IMR-90 (cell line): ENCODE data around the gene PLXNA4. TPM values are rescaled to one million over a fixed set of nuclear protein-coding genes. Genes with fewer than 3 reads are reported as not detected.

ENCODE experiments used
- ATAC-seq: fragments of 200-7000 bp; cut with Tn5 transposase; 2 replicates; pipeline ENCODE4 v1.9.1; 2020; ENCODE audit warnings: low read depth, mild to moderate bottlenecking, moderate library complexity
- BruUV-seq: library from RNA; stranded (reverse); fragments of 400-500 nt; replicated peaks from 2 replicates; lab custom pipeline; 2021; lab: Mats Ljungman, UMichigan
- CTCF ChIA-PET: fragments of 300-600 bp; formaldehyde crosslinking; extraction: SDS; loops from one replicate; lab custom pipeline; 2021; ENCODE audit warnings: antibody characterized with exemption; lab: Yijun Ruan, JAX
- POLR2A ChIA-PET: fragments of 300-600 bp; sonication (Branson Sonifier 250); formaldehyde crosslinking; loops from one replicate; lab custom pipeline; 2022; ENCODE audit warnings: antibody characterized with exemption; ENCODE audit not compliant: unreplicated experiment; lab: Charles Lee
- DNase-seq: peaks from one replicate; pipeline ENCODE4 v3.0.0; 2013
- H2AFZ ChIP-seq: replicated peaks from 2 replicates; pipeline ENCODE3; 2013; ENCODE audit warnings: low read length, mild to moderate bottlenecking; ENCODE audit not compliant: poor library complexity
- H2AK5ac ChIP-seq: 2 replicates; pipeline ENCODE4 v1.6.1; 2013; ENCODE audit warnings: low read depth, low read length, inconsistent platforms
- H2AK9ac ChIP-seq: replicated peaks from 2 replicates; pipeline ENCODE3; 2013; ENCODE audit warnings: mild to moderate bottlenecking, low read depth, low read length, moderate library complexity; ENCODE audit not compliant: poor library complexity
- H2BK120ac ChIP-seq: 2 replicates; pipeline ENCODE4 v1.6.1; 2013; ENCODE audit warnings: low read depth, low read length, inconsistent platforms
- H2BK15ac ChIP-seq: 3 replicates; pipeline ENCODE4 v1.6.1; 2013; ENCODE audit warnings: low read depth, low read length, inconsistent platforms
- H2BK20ac ChIP-seq: 2 replicates; pipeline ENCODE4 v1.6.1; 2013; ENCODE audit warnings: low read depth, mild to moderate bottlenecking, inconsistent platforms, low read length, moderate library complexity
- H2BK5ac ChIP-seq: 2 replicates; pipeline ENCODE4 v1.6.1; 2013; ENCODE audit warnings: mild to moderate bottlenecking, low read depth, low read length, inconsistent platforms; ENCODE audit not compliant: poor library complexity, severe bottlenecking
- H3K14ac ChIP-seq: replicated peaks from 2 replicates; pipeline ENCODE4 v1.6.1; 2013; ENCODE audit warnings: low read depth, low read length, inconsistent platforms
- H3K18ac ChIP-seq: 2 replicates; pipeline ENCODE4 v1.6.1; 2013; ENCODE audit warnings: low read depth, low read length, control low read depth
- H3K23ac ChIP-seq: 2 replicates; pipeline ENCODE4 v1.6.1; 2013; ENCODE audit warnings: low read depth, low read length, inconsistent platforms
- H3K27ac ChIP-seq: 2 replicates; pipeline ENCODE4 v1.5.1; 2013; ENCODE audit warnings: mild to moderate bottlenecking, control low read depth, low read length; ENCODE audit not compliant: insufficient read depth
- H3K27me3 ChIP-seq: 2 replicates; pipeline ENCODE4 v1.6.1; 2013; ENCODE audit warnings: low read length; ENCODE audit not compliant: control insufficient read depth, insufficient read depth
- H3K36me3 ChIP-seq: 2 replicates; pipeline ENCODE4 v1.6.1; 2013; ENCODE audit warnings: low read length, mixed read lengths; ENCODE audit not compliant: control insufficient read depth, insufficient read depth
- H3K4ac ChIP-seq: 2 replicates; pipeline ENCODE4 v1.6.1; 2013; ENCODE audit warnings: low read depth, low read length, inconsistent platforms
- H3K4me1 ChIP-seq: 2 replicates; pipeline ENCODE4 v1.6.1; 2013; ENCODE audit warnings: low read length, mixed read lengths; ENCODE audit not compliant: control insufficient read depth, insufficient read depth
- H3K4me2 ChIP-seq: 2 replicates; pipeline ENCODE4 v1.6.1; 2013; ENCODE audit warnings: low read depth, mild to moderate bottlenecking, control low read depth, low read length, moderate library complexity
- H3K4me3 ChIP-seq: 2 replicates; pipeline ENCODE4 v1.5.1; 2013; ENCODE audit warnings: low read depth, mild to moderate bottlenecking, control low read depth, low read length, moderate library complexity; ENCODE audit not compliant: insufficient read depth
- H3K56ac ChIP-seq: 2 replicates; pipeline ENCODE4 v1.6.1; 2013; ENCODE audit warnings: low read length, inconsistent platforms; ENCODE audit not compliant: insufficient read depth; ENCODE audit errors: extremely low read depth
- H3K79me1 ChIP-seq, 2 experiments: 2 replicates each; pipeline ENCODE4 v1.6.1; 2013; ENCODE audit warnings: low read length in 2 of 2, inconsistent platforms in 1 of 2, low read depth in 1 of 2
- H3K9ac ChIP-seq: 2 replicates; pipeline ENCODE4 v1.6.1; 2013; ENCODE audit warnings: low read depth, low read length, control low read depth
- H3K9me1 ChIP-seq: 2 replicates; pipeline ENCODE4 v1.6.1; 2013; ENCODE audit warnings: low read length, inconsistent platforms; ENCODE audit not compliant: insufficient read depth
- H3K9me3 ChIP-seq: 2 replicates; pipeline ENCODE4 v1.6.1; 2013; ENCODE audit warnings: low read length; ENCODE audit not compliant: control insufficient read depth, insufficient read depth
- H4K20me1 ChIP-seq: 2 replicates; pipeline ENCODE4 v1.6.1; 2013; ENCODE audit warnings: low read length, inconsistent platforms; ENCODE audit not compliant: insufficient read depth
- H4K5ac ChIP-seq: 2 replicates; pipeline ENCODE4 v1.6.1; 2013; ENCODE audit warnings: mild to moderate bottlenecking, low read depth, low read length, control low read depth
- H4K8ac ChIP-seq, 2 experiments: 2 replicates each; pipeline ENCODE4 v1.6.1; 2013; ENCODE audit warnings: low read depth in 2 of 2, low read length in 2 of 2, control low read depth in 1 of 2, inconsistent platforms in 1 of 2
- H4K91ac ChIP-seq: 2 replicates; pipeline ENCODE4 v1.6.1; 2013; ENCODE audit warnings: low read depth, low read length, inconsistent platforms; ENCODE audit not compliant: insufficient read depth
- CEBPB ChIP-seq: IDR thresholded peaks from 2 replicates; pipeline ENCODE4 v1.6.1; 2012; ENCODE audit warnings: low read depth, low read length, improper control_type of control experiment
- FOS ChIP-seq: fragments of 150-350 bp; IDR thresholded peaks from 2 replicates; pipeline ENCODE4 v1.6.1; 2016; ENCODE audit warnings: low read depth, low read length
- MAZ ChIP-seq: IDR thresholded peaks from 2 replicates; pipeline ENCODE4 v1.6.1; 2012; ENCODE audit warnings: low read depth, mild to moderate bottlenecking, low read length, improper control_type of control experiment, moderate library complexity, borderline replicate concordance
- NFE2L2 ChIP-seq: fragments of 150-350 bp; IDR thresholded peaks from 2 replicates; pipeline ENCODE4 v1.6.1; 2016; ENCODE audit warnings: low read depth, mild to moderate bottlenecking, low read length
- POLR2A ChIP-seq: IDR thresholded peaks from 2 replicates; pipeline ENCODE4 v1.6.1; 2012; ENCODE audit warnings: mild to moderate bottlenecking, low read depth, low read length
- RCOR1 ChIP-seq: IDR thresholded peaks from 2 replicates; pipeline ENCODE4 v1.6.1; 2012; ENCODE audit warnings: mild to moderate bottlenecking, low read length, improper control_type of control experiment; ENCODE audit not compliant: insufficient replicate concordance
- RFX5 ChIP-seq: IDR thresholded peaks from 2 replicates; pipeline ENCODE4 v1.8.0; 2012; ENCODE audit warnings: low read depth, mild to moderate bottlenecking, low read length, moderate library complexity
- SMC3 ChIP-seq: fragments of 150-350 bp; IDR thresholded peaks from 2 replicates; pipeline ENCODE4 v1.6.1; 2016; ENCODE audit warnings: low read depth, mild to moderate bottlenecking, antibody characterized with exemption, low read length, moderate library complexity
- WGBS, 2 experiments: methylation state at CpG; one replicate each; pipeline versions ENCODE4 v1.1.5 to v1.1.7; 2013; ENCODE audit warnings: missing lambda C conversion rate in 2 of 2; ENCODE audit not compliant: insufficient read length in 1 of 2; ENCODE audit errors: extremely low coverage in 2 of 2; 5-methylcytosine and 5-hydroxymethylcytosine counted together
- dilution Hi-C: fragments of 300-500 bp; cut with HindIII; formaldehyde crosslinking; loops from one replicate; pipeline ENCODE4 v1.14.3; 2018; ENCODE audit warnings: low sequenced_read_pairs; ENCODE audit not compliant: unreplicated experiment
- in situ Hi-C: fragments of 300-500 bp; cut with MboI; formaldehyde crosslinking; loops from 3 replicates; pipeline ENCODE4 v1.14.3; 2019; ENCODE audit warnings: low sequenced_read_pairs, inconsistent platforms, mixed read lengths
- intact Hi-C: fragments of 100-400 bp; cut with micrococcal nuclease; formaldehyde crosslinking; loops from 2 replicates; pipeline ENCODE4 v1.10.0; 2022
- polyA plus RNA-seq, 3 experiments: library from polyadenylated mRNA; depleted of rRNA; stranded (reverse); fragments of >200 nt; gene quantifications; 2 replicates each; pipeline ENCODE4 v1.2.3, GENCODE V29; 2012; ENCODE audit warnings: low replicate concordance in 1 of 3
- total RNA-seq: library from RNA; depleted of rRNA; stranded (reverse); fragments of >200 nt; gene quantifications from 2 replicates; pipeline ENCODE4 v1.2.3, GENCODE V29; 2012
- TF ChIP-seq, protein P1 (sequence below): fragments of 150-350 bp; IDR thresholded peaks from 2 replicates; pipeline ENCODE4 v1.6.1; 2017; ENCODE audit warnings: mild to moderate bottlenecking, antibody characterized with exemption, low read length, low read depth
- TF ChIP-seq, protein P2 (sequence below): fragments of 150-350 bp; IDR thresholded peaks from 2 replicates; pipeline ENCODE4 v1.6.1; 2016; ENCODE audit warnings: low read depth, mild to moderate bottlenecking, low read length, moderate library complexity, borderline replicate concordance

Gene PLXNA4
- total and polyA plus RNA-seq, 2 of the 4 experiments (the other 2 are of a cell fraction), result under 0.01 TPM

DNA sequence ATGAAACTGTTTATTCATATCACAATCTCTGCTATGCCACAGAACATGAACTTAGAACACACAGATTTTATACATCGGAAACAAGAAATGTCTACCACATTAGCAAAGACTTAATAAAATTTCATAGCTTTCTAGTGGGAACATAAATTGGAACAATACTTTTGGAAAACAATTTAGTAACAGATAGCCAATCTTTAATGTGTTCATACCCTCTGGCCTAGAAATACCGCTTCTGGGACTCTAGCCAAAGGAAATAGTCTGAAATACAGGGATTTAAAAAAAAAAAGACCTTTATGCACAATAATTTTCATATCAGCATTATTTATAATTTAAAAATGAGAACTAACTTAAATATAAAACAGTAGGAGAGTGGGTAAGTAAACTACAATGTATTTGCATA, 168.5 kb downstream of the PLXNA4 start:
- CTCF ChIA-PET, result no interaction called here
- DNase-seq, result no peak
- dilution Hi-C loops, result no loop called here

More for the DNA sequence above, 168.5 kb downstream of the PLXNA4 start:
- TF ChIP-seq RFX5 (no peak), RCOR1 (no peak), MAZ (no peak), FOS (no peak), CEBPB (no peak), SMC3 (no peak), POLR2A (no peak), NFE2L2 (no peak)
- TF ChIP-seq, protein P1, sequence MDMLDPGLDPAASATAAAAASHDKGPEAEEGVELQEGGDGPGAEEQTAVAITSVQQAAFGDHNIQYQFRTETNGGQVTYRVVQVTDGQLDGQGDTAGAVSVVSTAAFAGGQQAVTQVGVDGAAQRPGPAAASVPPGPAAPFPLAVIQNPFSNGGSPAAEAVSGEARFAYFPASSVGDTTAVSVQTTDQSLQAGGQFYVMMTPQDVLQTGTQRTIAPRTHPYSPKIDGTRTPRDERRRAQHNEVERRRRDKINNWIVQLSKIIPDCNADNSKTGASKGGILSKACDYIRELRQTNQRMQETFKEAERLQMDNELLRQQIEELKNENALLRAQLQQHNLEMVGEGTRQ, result no peak
- TF ChIP-seq, protein P2, sequence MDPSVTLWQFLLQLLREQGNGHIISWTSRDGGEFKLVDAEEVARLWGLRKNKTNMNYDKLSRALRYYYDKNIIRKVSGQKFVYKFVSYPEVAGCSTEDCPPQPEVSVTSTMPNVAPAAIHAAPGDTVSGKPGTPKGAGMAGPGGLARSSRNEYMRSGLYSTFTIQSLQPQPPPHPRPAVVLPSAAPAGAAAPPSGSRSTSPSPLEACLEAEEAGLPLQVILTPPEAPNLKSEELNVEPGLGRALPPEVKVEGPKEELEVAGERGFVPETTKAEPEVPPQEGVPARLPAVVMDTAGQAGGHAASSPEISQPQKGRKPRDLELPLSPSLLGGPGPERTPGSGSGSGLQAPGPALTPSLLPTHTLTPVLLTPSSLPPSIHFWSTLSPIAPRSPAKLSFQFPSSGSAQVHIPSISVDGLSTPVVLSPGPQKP, result no peak
- H4K5ac ChIP-seq, result no peak overlapping the region
- no peak overlapping the region for H3K14ac ChIP-seq
- H2BK5ac ChIP-seq, result no peak overlapping the region
- H4K20me1 ChIP-seq, result no peaks in the 10 kb centered on the region
- H3K18ac ChIP-seq, result no peak overlapping the region
- ATAC-seq, result no peak
- H4K91ac ChIP-seq, result no peak overlapping the region
- no peaks in the 10 kb centered on the region for H3K36me3 ChIP-seq
- no TSS peak for BruUV-seq
- intact Hi-C loops, result no loop called here
- H4K8ac ChIP-seq, result no peak overlapping the region
- no peak overlapping the region for H2BK15ac ChIP-seq
- no peaks in the 10 kb centered on the region for H3K9me1 ChIP-seq
- H2AK9ac ChIP-seq, result no peak overlapping the region
- H3K4me1 ChIP-seq, result no peaks in the 10 kb centered on the region
- H2AK5ac ChIP-seq, result no peak overlapping the region
- H2BK20ac ChIP-seq, result no peak overlapping the region
- no peak overlapping the region for H3K27ac ChIP-seq
- H3K4ac ChIP-seq, result no peak overlapping the region
- H2AFZ ChIP-seq, result no peak overlapping the region
- in situ Hi-C loops, result no loop called here
- H3K9me3 ChIP-seq, result no peaks in the 10 kb centered on the region
- no peak overlapping the region for H3K4me2 ChIP-seq
- WGBS, 2 experiments, result no CpG with 5 or more reads among the region's 2 CpGs
- no peak overlapping the region for H3K56ac ChIP-seq
- H3K4me3 ChIP-seq, result no peak overlapping the region
- no peak overlapping the region for H2BK120ac ChIP-seq
- POLR2A ChIA-PET, result no interaction called here
- H3K9ac ChIP-seq, result no peak overlapping the region
- no peaks in the 10 kb centered on the region for H3K79me1 ChIP-seq
- H3K23ac ChIP-seq, result no peak overlapping the region
- H3K27me3 ChIP-seq, result no peaks in the 10 kb centered on the region
